Central memory CD8-positive, alpha-beta T cell (primary cell): ENCODE data around the gene FAM9C.
"Not testable (repeated sequence)": the region's sequence is repeated elsewhere in the genome, so short reads cannot be mapped to it uniquely, and the experiment has no call there.

Experiments used
- ATAC-seq: fragments of 150-1000 bp; cut with Tn5 transposase; replicated peaks from 2 replicates; pipeline ENCODE4 v1.10.0; 2022; ENCODE audit warnings: mild to moderate bottlenecking, moderate FRiP score, moderate number of reproducible peaks; ENCODE audit not compliant: poor library complexity, severe bottlenecking; ENCODE audit errors: extremely low read depth
- DNase-seq, 2 donors: peaks; one replicate each; pipeline ENCODE4 v3.0.0; 2021; ENCODE audit warnings: low spot score in 2 of 2
- H3K27ac Mint-ChIP-seq: one replicate; pipeline ENCODE4 v1.8.0; 2022; ENCODE audit warnings: low read depth, mild to moderate bottlenecking, moderate library complexity, mixed read lengths
- H3K27me3 Mint-ChIP-seq: one replicate; pipeline ENCODE4 v1.8.0; 2022; ENCODE audit warnings: mixed read lengths
- H3K36me3 Mint-ChIP-seq: one replicate; pipeline ENCODE4 v1.8.0; 2022; ENCODE audit warnings: mild to moderate bottlenecking, moderate library complexity, mixed read lengths; ENCODE audit not compliant: insufficient read depth
- H3K4me1 Mint-ChIP-seq: one replicate; pipeline ENCODE4 v1.8.0; 2022; ENCODE audit warnings: mixed read lengths
- H3K4me3 Mint-ChIP-seq: one replicate; pipeline ENCODE4 v1.8.0; 2022; ENCODE audit warnings: mild to moderate bottlenecking, moderate library complexity, mixed read lengths
- H3K9me3 Mint-ChIP-seq: one replicate; pipeline ENCODE4 v1.8.0; 2022; ENCODE audit warnings: mixed read lengths

FAM9C gene

GRCh38 chrX:13083755-13084326, 39.4 kb upstream of the FAM9C start:
- DNase-seq, H3K27me3 Mint-ChIP-seq, ATAC-seq, H3K9me3 Mint-ChIP-seq, H3K4me3 Mint-ChIP-seq: not testable (repeated sequence)
- Mint-ChIP-seq H3K4me1 (peaks cover 65% of the 10 kb centered on the region), H3K36me3 (peaks cover 20% of the 10 kb centered on the region), H3K27ac (peak overlapping the region; percentile 22)

DNA sequence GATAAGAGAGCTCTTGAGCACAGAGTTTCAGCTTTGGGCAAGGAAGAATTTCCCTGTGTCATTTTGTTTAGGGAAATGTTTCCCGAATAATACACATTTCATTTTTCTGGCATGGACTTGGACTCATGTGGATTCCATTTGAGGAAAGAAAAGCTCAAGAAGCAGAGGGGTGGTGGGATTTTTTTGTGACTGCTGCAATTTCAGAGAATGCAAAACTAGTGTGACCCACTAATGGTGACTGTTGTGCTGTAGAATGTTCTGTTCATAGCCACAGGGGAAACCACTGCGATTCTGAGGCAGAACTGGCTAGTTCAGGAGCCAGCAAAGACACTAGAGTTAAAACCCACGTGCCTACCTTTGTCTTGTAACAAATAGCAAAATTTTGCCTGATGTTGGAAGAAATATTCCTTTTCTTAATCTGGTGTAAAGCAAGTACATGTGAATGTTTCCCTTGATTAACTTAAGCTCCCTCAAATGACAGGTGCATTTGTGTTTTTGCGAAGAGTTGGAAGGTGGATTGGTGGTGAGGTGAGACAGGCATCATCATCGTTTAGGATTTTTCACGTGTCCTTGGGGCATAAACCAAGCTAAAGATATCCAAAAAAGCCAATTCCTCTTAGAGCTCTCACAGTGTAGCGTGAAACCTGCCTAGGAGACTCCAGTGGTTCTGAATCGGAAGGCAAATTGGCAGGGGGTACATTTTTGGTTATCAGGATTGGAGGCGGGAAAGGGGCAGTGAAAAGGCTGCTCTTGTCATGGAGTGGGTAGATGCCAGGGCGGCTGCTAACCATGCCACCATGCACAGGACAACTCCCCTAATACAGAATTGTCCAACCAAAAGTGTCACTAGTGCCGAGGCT, 38.0 kb upstream of the FAM9C start:
- Mint-ChIP-seq H3K9me3 (no peaks in the 10 kb centered on the region), H3K27ac (peak overlapping the region; percentile 98), H3K27me3 (no peaks in the 10 kb centered on the region), H3K36me3 (peaks cover 19% of the 10 kb centered on the region), H3K4me3 (peak overlapping the region; percentile 55), H3K4me1 (peaks cover 66% of the 10 kb centered on the region)
- ATAC-seq (peak; percentile 42), DNase-seq (no peak)

DNA sequence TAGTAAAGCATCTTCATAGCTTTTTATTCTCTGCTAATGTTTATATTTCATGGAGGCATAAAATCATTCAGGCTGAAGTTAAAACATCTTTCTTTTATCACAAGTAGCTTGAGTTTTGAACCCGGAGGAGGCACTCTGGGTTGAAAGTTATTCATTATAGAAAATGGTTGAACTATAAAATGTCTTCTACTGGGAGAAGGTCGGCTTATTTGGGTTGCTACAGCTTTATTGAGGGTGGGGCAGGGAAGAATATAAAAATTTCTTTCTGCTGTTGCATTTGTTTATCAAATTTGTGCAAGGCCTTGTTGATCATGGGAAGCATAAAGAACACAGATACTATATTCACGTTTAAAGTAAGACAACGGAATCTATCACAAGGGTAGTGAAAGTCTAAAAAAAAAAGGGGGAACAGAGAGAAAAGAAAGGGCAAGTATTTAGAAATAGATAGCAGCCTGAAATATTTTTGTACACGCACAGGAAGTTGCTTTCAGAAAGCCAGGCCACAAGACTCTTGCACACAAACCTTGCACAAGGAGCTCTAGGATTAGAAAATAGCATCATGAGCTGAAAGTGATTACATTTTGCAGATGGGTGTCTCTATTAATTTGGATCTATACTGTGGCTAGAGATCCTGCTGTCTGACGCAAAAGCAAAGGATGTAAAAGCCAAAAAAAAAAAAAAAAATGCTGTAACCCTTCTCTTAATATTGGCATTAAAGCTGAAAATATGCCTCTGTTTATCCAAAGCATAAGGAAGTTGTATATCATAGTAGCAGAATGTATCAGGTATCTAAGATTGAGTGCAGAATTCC, 37.2 kb upstream of the FAM9C start:
- DNase-seq (no peak), ATAC-seq (peak; percentile 56)
- no peaks in the 10 kb centered on the region for H3K27me3 Mint-ChIP-seq
- no peaks in the 10 kb centered on the region for H3K9me3 Mint-ChIP-seq
- peak overlapping the region; percentile 98 for H3K27ac Mint-ChIP-seq
- H3K36me3 Mint-ChIP-seq = peaks cover 11% of the 10 kb centered on the region
- H3K4me1 Mint-ChIP-seq = peaks cover 58% of the 10 kb centered on the region
- H3K4me3 Mint-ChIP-seq = peak overlapping the region; percentile 55

- Mint-ChIP-seq H3K36me3 (peaks cover 5% of the 10 kb centered on the region), H3K27ac (peak overlapping the region; percentile 98), H3K27me3 (no peaks in the 10 kb centered on the region), H3K4me3 (peak overlapping the region; percentile 43), H3K4me1 (peaks cover 55% of the 10 kb centered on the region), H3K9me3 (no peaks in the 10 kb centered on the region)
- ATAC-seq (no peak), DNase-seq (no peak)
Observed at GRCh38 chrX:13080128-13080795, 35.8 kb upstream of the FAM9C start.

DNA sequence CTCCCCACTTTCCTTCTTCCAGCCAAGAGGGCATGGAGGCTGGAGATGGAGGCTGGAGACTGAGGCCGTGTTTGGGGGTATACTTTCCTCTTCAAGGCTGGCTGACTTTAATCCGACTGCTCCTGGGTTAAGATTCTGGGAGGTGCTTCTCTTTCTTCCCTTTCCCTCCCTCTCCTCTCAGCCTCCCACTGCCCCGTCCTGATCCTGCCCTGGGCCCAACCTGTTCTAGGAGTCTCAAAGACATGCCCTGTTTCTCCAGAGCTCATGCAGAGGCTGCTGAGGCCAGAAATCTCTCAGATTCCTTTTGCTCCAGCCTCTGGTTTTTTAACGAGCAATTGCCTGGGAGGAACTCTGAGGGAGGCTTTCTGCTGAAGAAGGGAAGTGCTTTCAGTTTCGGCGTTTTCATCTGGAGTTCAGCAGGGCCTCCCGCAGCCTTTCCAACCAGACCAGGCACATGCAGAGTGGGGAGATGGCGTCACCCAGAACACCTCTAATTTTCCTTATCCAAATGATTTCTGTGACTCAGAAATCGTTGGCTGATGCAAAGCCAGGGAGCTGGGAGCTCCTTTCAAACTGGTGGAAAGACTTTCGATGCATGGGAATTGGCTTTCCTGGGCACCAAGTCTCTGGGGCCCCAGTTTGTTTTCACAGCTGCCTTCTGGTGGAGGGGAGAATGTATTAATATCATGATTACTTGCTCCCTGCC, 34.5 kb upstream of the FAM9C start:
- Mint-ChIP-seq H3K9me3 (no peaks in the 10 kb centered on the region), H3K27ac (peak overlapping the region; percentile 74), H3K4me1 (peaks cover 63% of the 10 kb centered on the region), H3K27me3 (no peaks in the 10 kb centered on the region), H3K4me3 (peak overlapping the region; percentile 59), H3K36me3 (peaks cover 5% of the 10 kb centered on the region)
- DNase-seq (no peak), ATAC-seq (no peak)

GRCh38 chrX:13077168-13077567, 32.7 kb upstream of the FAM9C start:
- Mint-ChIP-seq H3K27me3 (no peaks in the 10 kb centered on the region), H3K27ac (peak overlapping the region; percentile 57), H3K36me3 (peaks cover 5% of the 10 kb centered on the region), H3K4me3 (no peak overlapping the region), H3K4me1 (peaks cover 48% of the 10 kb centered on the region), H3K9me3 (no peaks in the 10 kb centered on the region)
- ATAC-seq = no peak
- no peak for DNase-seq

DNA sequence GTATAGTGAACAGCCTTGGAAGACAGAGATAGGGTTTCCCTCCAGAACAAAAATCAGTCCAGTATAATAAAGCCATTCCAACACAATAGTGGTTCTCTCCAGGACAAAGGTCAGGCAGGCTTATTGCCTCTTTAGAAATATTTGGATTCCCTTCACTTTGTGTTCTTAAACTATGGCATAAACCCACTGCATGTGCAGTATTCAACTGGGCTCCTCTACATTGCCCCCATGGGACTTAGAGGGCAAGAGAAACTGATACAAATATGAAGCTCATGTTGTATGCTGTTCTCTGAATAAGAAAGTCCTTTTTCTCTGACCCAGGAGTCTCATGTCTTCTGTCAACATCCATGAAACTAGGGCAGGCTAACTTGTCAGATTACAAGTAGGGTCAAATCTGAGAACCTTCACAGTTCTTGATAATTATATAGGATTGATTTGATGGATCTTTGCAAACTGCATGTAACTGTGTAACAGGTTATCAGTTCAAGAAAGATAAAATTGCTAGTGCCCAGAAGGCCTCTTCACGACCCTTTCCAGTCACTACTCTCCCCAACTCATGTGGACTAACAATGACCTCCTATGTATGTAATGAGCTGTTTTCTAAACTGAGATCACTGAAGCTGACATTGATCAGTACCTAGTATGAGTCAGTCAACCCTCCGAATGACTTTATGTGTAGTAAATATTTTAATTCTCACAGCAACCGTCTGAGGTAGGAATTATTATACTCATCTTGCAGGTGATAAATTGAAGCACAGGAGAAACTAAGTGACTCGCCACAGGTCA, 31.9 kb upstream of the FAM9C start:
- Mint-ChIP-seq H3K9me3 (no peaks in the 10 kb centered on the region), H3K27ac (peak overlapping the region; percentile 57), H3K36me3 (peaks cover 5% of the 10 kb centered on the region), H3K4me1 (peaks cover 40% of the 10 kb centered on the region), H3K4me3 (no peak overlapping the region), H3K27me3 (no peaks in the 10 kb centered on the region)
- DNase-seq (no peak), ATAC-seq (no peak)

GRCh38 chrX:13074297-13075262, 30.2 kb upstream of the FAM9C start:
- Mint-ChIP-seq H3K4me1 (peaks cover 24% of the 10 kb centered on the region), H3K36me3 (peaks cover 5% of the 10 kb centered on the region), H3K9me3 (no peaks in the 10 kb centered on the region), H3K27me3 (no peaks in the 10 kb centered on the region), H3K27ac (peak overlapping the region; percentile 79), H3K4me3 (peak overlapping the region; percentile 46)
- ATAC-seq (peak; percentile 86), DNase-seq (no peak)

- no peak overlapping the region for H3K27ac Mint-ChIP-seq
- no peaks in the 10 kb centered on the region for H3K9me3 Mint-ChIP-seq
- H3K36me3 Mint-ChIP-seq = no peaks in the 10 kb centered on the region
- peaks cover 14% of the 10 kb centered on the region for H3K4me1 Mint-ChIP-seq
- no peaks in the 10 kb centered on the region for H3K27me3 Mint-ChIP-seq
- ATAC-seq (no peak), DNase-seq (no peak)
- H3K4me3 Mint-ChIP-seq = no peak overlapping the region
Observed at GRCh38 chrX:13069771-13070416, 25.5 kb upstream of the FAM9C start.

- Mint-ChIP-seq H3K9me3 (no peaks in the 10 kb centered on the region), H3K27me3 (no peaks in the 10 kb centered on the region), H3K27ac (no peak overlapping the region), H3K36me3 (no peaks in the 10 kb centered on the region), H3K4me3 (no peak overlapping the region), H3K4me1 (peaks cover 6% of the 10 kb centered on the region)
- no peak for ATAC-seq
- DNase-seq = no peak
Observed at GRCh38 chrX:13068651-13069050, 24.2 kb upstream of the FAM9C start.
